WTC11 (cell line): ENCODE results near the gene AMOTL1. TPM values are rescaled to one million over a fixed set of nuclear protein-coding genes. Genes with fewer than 3 reads are reported as not detected.

Experiments used
- ATAC-seq: fragments of 200-7000 bp; cut with Tn5 transposase; 2 replicates; pipeline ENCODE4 v1.10.0; 2021; ENCODE audit warnings: mild to moderate bottlenecking, moderate library complexity
- CTCF ChIA-PET: fragments of 300-600 bp; sonication (Branson Sonifier 250); formaldehyde crosslinking; loops from one replicate; lab custom pipeline; 2021; ENCODE audit warnings: antibody characterized with exemption; lab: Charles Lee
- POLR2A ChIA-PET: fragments of 350-600 bp; sonication (Branson Sonifier 250); formaldehyde crosslinking; loops from one replicate; lab custom pipeline; 2021; ENCODE audit warnings: antibody characterized with exemption; lab: Charles Lee
- DNase-seq: peaks from one replicate; pipeline ENCODE4 v3.0.0; 2021; ENCODE audit warnings: low spot score
- H3K27ac Mint-ChIP-seq: 2 replicates; pipeline ENCODE4 v1.8.0; 2021; ENCODE audit warnings: mixed read lengths
- H3K27me3 Mint-ChIP-seq: 2 replicates; pipeline ENCODE4 v1.8.0; 2021; ENCODE audit warnings: low read depth, mild to moderate bottlenecking, moderate library complexity, mixed read lengths
- H3K36me3 Mint-ChIP-seq: 2 replicates; pipeline ENCODE4 v1.8.0; 2021; ENCODE audit warnings: mixed read lengths
- H3K4me1 Mint-ChIP-seq: 2 replicates; pipeline ENCODE4 v1.8.0; 2022; ENCODE audit warnings: mixed read lengths
- H3K4me3 Mint-ChIP-seq: 2 replicates; pipeline ENCODE4 v1.8.0; 2021; ENCODE audit warnings: mild to moderate bottlenecking, moderate library complexity, mixed read lengths
- H3K9me3 Mint-ChIP-seq: 2 replicates; pipeline ENCODE4 v1.8.0; 2021; ENCODE audit warnings: mixed read lengths
- ATF1 ChIP-seq: sonication (generic); formaldehyde crosslinking; IDR thresholded peaks from 2 replicates; pipeline ENCODE4 v1.8.1; 2023; ENCODE audit warnings: mild to moderate bottlenecking, moderate library complexity, missing genetic modification reagents
- CREB1 ChIP-seq: sonication (generic); formaldehyde crosslinking; IDR thresholded peaks from 2 replicates; pipeline ENCODE4 v1.8.0; 2023; ENCODE audit warnings: mild to moderate bottlenecking, missing genetic modification reagents
- ELF4 ChIP-seq: sonication (generic); formaldehyde crosslinking; IDR thresholded peaks from 2 replicates; pipeline ENCODE4 v1.8.1; 2022; ENCODE audit warnings: low read depth, mild to moderate bottlenecking, moderate library complexity, missing genetic modification reagents
- ESRRA ChIP-seq: sonication (generic); formaldehyde crosslinking; IDR thresholded peaks from 2 replicates; pipeline ENCODE4 v1.8.1; 2022; ENCODE audit warnings: mild to moderate bottlenecking, missing genetic modification reagents, borderline replicate concordance
- ETV6 ChIP-seq: sonication (generic); formaldehyde crosslinking; IDR thresholded peaks from 2 replicates; pipeline ENCODE4 v1.8.1; 2022; ENCODE audit warnings: mild to moderate bottlenecking, missing genetic modification reagents
- MXD4 ChIP-seq: fragments of 250-450 bp; sonication (Bioruptor Pico); IDR thresholded peaks from 2 replicates; pipeline ENCODE4 v1.8.0; 2021; ENCODE audit warnings: mild to moderate bottlenecking, moderate library complexity, borderline replicate concordance
- NFE2L1 ChIP-seq: sonication (generic); formaldehyde crosslinking; IDR thresholded peaks from 2 replicates; pipeline ENCODE4 v1.8.1; 2023; ENCODE audit warnings: missing genetic modification reagents
- NFYB ChIP-seq: sonication (generic); formaldehyde crosslinking; conservative IDR thresholded peaks from 2 replicates; pipeline ENCODE4 v1.8.0; 2022; ENCODE audit warnings: low read depth, missing genetic modification reagents
- NR3C1 ChIP-seq: sonication (generic); formaldehyde crosslinking; conservative IDR thresholded peaks from 2 replicates; pipeline ENCODE4 v1.8.1; 2023; ENCODE audit warnings: low read depth, mild to moderate bottlenecking, missing genetic modification reagents
- PRRX2 ChIP-seq: fragments of 250-450 bp; sonication (Bioruptor Pico); IDR thresholded peaks from 2 replicates; pipeline ENCODE4 v1.8.0; 2021; ENCODE audit warnings: mild to moderate bottlenecking
- RELA ChIP-seq: sonication (generic); formaldehyde crosslinking; IDR thresholded peaks from 2 replicates; pipeline ENCODE4 v1.8.1; 2022; ENCODE audit warnings: missing genetic modification reagents, mild to moderate bottlenecking, borderline replicate concordance
- SMAD3 ChIP-seq: sonication (generic); formaldehyde crosslinking; IDR thresholded peaks from 2 replicates; pipeline ENCODE4 v1.8.0; 2022; ENCODE audit warnings: missing genetic modification reagents, mild to moderate bottlenecking, borderline replicate concordance
- TEAD1 ChIP-seq: sonication (generic); formaldehyde crosslinking; IDR thresholded peaks from 2 replicates; pipeline ENCODE4 v1.8.0; 2022; ENCODE audit warnings: mild to moderate bottlenecking, missing genetic modification reagents
- ZNF121 ChIP-seq: sonication (generic); formaldehyde crosslinking; IDR thresholded peaks from 2 replicates; pipeline ENCODE4 v1.8.0; 2023; ENCODE audit warnings: missing genetic modification reagents
- ZNF232 ChIP-seq: sonication (generic); formaldehyde crosslinking; IDR thresholded peaks from 2 replicates; pipeline ENCODE4 v1.8.0; 2022; ENCODE audit warnings: mild to moderate bottlenecking, missing genetic modification reagents
- ZNF416 ChIP-seq: fragments of 250-450 bp; sonication (Bioruptor Pico); IDR thresholded peaks from 2 replicates; pipeline ENCODE4 v1.9.0; 2021; ENCODE audit warnings: mild to moderate bottlenecking, inconsistent platforms
- ZNF671 ChIP-seq: fragments of 250-450 bp; sonication (Bioruptor Pico); IDR thresholded peaks from 2 replicates; pipeline ENCODE4 v1.8.0; 2021; ENCODE audit warnings: mild to moderate bottlenecking
- total RNA-seq: library from RNA; stranded (reverse); gene quantifications from 3 replicates; pipeline ENCODE4 v1.2.3, GENCODE V29; 2021
- TF ChIP-seq, protein P1 (sequence below): sonication (generic); formaldehyde crosslinking; IDR thresholded peaks from 2 replicates; pipeline ENCODE4 v1.8.1; 2023; ENCODE audit warnings: mild to moderate bottlenecking, missing genetic modification reagents, moderate library complexity
- TF ChIP-seq, protein P2 (sequence below): sonication (generic); formaldehyde crosslinking; IDR thresholded peaks from 2 replicates; pipeline ENCODE4 v1.8.1; 2022; ENCODE audit warnings: low read depth, missing genetic modification reagents, borderline replicate concordance
- TF ChIP-seq, protein P3 (sequence below): fragments of 250-450 bp; sonication (Bioruptor Pico); IDR thresholded peaks from 2 replicates; pipeline ENCODE4 v1.9.0; 2021; ENCODE audit warnings: moderate library complexity, mild to moderate bottlenecking, inconsistent platforms, borderline replicate concordance
- TF ChIP-seq, protein P4 (sequence below): sonication (generic); formaldehyde crosslinking; IDR thresholded peaks from 2 replicates; pipeline ENCODE4 v1.8.1; 2022; ENCODE audit warnings: missing genetic modification reagents, borderline replicate concordance
- TF ChIP-seq, protein P5 (sequence below): fragments of 250-450 bp; sonication (Bioruptor Pico); conservative IDR thresholded peaks from 2 replicates; pipeline ENCODE4 v1.9.0; 2021; ENCODE audit warnings: mild to moderate bottlenecking
- TF ChIP-seq, protein P6 (sequence below): sonication (generic); formaldehyde crosslinking; IDR thresholded peaks from 2 replicates; pipeline ENCODE4 v1.8.0; 2022; ENCODE audit warnings: mild to moderate bottlenecking, missing genetic modification reagents

The AMOTL1 gene
- total RNA-seq, 1 experiment from 2014 or later: 39.8 TPM

DNA sequence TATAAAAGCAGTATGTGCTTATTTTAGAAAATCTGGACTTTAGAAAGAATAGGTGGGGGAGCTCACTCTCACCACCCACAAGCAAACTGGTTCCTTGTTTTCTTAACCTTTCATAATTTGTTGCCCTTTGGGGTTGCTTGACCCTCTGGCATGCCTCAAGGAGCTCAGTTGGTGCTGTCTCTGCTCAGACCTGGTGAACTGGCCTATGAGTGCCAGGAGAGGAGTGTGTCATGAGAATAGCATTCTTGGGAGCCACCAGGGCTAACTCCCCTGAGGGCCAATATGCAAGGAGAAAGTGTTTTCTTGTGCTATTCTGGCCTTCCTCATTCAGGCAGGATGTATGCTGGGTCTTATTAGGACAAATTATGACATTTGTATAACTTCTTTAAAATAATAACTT lies 21.0 kb upstream of the AMOTL1 start:
- H3K4me1 Mint-ChIP-seq: peaks cover 21% of the 10 kb centered on the region
- CTCF ChIA-PET: interaction anchor here (1.6 kb wide), 1 partner anchor 124 kb away, joined by 4 read pairs; no protein-coding TSS in a partner anchor
- no peak for TF ChIP-seq ELF4 (CRISPR knock-in tag)
- no peaks in the 10 kb centered on the region for H3K9me3 Mint-ChIP-seq
- no peak overlapping the region for H3K27ac Mint-ChIP-seq
- no peaks in the 10 kb centered on the region for H3K36me3 Mint-ChIP-seq
- no peak for DNase-seq
- no peak overlapping the region for H3K4me3 Mint-ChIP-seq
- POLR2A ChIA-PET: no interaction called here
- H3K27me3 Mint-ChIP-seq: peaks cover 7% of the 10 kb centered on the region
- ATAC-seq: no peak

DNA sequence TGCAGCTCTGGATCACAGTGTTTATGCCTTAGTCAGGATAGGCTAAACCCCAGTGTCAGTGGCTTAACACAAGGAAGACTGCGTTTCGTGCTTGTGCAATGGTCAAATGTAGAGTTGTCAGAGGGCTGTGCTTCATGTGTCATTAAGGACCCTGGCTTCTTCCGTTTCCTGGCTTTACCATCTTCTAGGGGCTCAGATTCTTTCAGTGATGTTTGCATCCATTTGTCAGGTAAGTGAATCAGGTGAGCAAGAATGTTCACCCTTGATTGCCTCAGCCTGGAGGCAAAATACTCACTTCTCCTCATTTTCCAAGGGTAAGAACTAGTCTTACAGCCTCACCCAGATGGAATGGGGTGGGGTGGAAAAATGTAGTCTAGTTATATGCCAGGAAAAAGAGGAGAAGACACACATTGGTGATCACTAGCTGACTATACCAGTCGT lies 20.5 kb upstream of the AMOTL1 start:
- no peaks in the 10 kb centered on the region for H3K9me3 Mint-ChIP-seq
- H3K4me1 Mint-ChIP-seq: peaks cover 21% of the 10 kb centered on the region
- ATAC-seq (no peak), DNase-seq (no peak)
- CTCF ChIA-PET: interaction anchor here (1.6 kb wide), 1 partner anchor 125 kb away, joined by 4 read pairs; no protein-coding TSS in a partner anchor
- H3K4me3 Mint-ChIP-seq: no peak overlapping the region
- no peak overlapping the region for H3K27ac Mint-ChIP-seq
- TF ChIP-seq TEAD1: no peak
- no peak for TF ChIP-seq ZNF416 (CRISPR knock-in tag)
- TF ChIP-seq NFE2L1: no peak
- TF ChIP-seq, protein P1, sequence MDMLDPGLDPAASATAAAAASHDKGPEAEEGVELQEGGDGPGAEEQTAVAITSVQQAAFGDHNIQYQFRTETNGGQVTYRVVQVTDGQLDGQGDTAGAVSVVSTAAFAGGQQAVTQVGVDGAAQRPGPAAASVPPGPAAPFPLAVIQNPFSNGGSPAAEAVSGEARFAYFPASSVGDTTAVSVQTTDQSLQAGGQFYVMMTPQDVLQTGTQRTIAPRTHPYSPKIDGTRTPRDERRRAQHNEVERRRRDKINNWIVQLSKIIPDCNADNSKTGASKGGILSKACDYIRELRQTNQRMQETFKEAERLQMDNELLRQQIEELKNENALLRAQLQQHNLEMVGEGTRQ (CRISPR knock-in tag): no peak
- TF ChIP-seq, protein P2, sequence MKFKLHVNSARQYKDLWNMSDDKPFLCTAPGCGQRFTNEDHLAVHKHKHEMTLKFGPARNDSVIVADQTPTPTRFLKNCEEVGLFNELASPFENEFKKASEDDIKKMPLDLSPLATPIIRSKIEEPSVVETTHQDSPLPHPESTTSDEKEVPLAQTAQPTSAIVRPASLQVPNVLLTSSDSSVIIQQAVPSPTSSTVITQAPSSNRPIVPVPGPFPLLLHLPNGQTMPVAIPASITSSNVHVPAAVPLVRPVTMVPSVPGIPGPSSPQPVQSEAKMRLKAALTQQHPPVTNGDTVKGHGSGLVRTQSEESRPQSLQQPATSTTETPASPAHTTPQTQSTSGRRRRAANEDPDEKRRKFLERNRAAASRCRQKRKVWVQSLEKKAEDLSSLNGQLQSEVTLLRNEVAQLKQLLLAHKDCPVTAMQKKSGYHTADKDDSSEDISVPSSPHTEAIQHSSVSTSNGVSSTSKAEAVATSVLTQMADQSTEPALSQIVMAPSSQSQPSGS (CRISPR knock-in tag): no peak
- no peak for TF ChIP-seq CREB1 (CRISPR knock-in tag)
- TF ChIP-seq, protein P3, sequence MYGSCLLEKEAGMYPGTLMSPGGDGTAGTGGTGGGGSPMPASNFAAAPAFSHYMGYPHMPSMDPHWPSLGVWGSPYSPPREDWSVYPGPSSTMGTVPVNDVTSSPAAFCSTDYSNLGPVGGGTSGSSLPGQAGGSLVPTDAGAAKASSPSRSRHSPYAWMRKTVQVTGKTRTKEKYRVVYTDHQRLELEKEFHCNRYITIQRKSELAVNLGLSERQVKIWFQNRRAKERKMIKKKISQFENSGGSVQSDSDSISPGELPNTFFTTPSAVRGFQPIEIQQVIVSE (CRISPR knock-in tag): no peak
- no peak for TF ChIP-seq RELA (CRISPR knock-in tag)
- TF ChIP-seq ESRRA (CRISPR knock-in tag): no peak
- no peak for TF ChIP-seq PRRX2
- TF ChIP-seq ETV6 (CRISPR knock-in tag): no peak
- no peak for TF ChIP-seq NFYB (CRISPR knock-in tag)
- no peaks in the 10 kb centered on the region for H3K36me3 Mint-ChIP-seq
- H3K27me3 Mint-ChIP-seq: peaks cover 2% of the 10 kb centered on the region
- POLR2A ChIA-PET: no interaction called here

DNA sequence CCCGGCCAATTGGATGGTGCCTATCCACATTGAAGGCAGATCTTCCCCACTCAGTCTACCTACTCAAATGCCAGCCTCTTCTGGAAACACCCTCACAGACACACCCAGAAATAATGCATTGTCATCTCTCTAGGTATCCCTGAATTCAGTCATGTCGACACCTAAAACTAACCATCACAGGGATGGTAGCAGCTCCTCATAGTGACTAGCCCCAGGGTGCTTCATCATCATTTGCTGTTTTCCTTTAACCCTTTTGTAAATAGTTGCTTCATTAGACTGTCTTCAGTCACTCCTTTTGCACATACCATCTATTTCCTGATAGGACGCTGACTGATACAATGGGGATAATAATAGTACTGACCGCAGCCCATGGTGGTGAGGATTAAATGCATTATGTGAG lies 18.8 kb upstream of the AMOTL1 start:
- Mint-ChIP-seq H3K36me3 (no peaks in the 10 kb centered on the region), H3K4me3 (no peak overlapping the region), H3K4me1 (peaks cover 19% of the 10 kb centered on the region), H3K27me3 (no peaks in the 10 kb centered on the region), H3K27ac (no peak overlapping the region), H3K9me3 (no peaks in the 10 kb centered on the region)
- DNase-seq: no peak
- ChIA-PET POLR2A (no interaction called here), CTCF (interaction anchor here (1.9 kb wide), 1 partner anchor 8 kb away, joined by 7 read pairs; no protein-coding TSS in a partner anchor)
- ATAC-seq: no peak
- TF ChIP-seq, protein P4, sequence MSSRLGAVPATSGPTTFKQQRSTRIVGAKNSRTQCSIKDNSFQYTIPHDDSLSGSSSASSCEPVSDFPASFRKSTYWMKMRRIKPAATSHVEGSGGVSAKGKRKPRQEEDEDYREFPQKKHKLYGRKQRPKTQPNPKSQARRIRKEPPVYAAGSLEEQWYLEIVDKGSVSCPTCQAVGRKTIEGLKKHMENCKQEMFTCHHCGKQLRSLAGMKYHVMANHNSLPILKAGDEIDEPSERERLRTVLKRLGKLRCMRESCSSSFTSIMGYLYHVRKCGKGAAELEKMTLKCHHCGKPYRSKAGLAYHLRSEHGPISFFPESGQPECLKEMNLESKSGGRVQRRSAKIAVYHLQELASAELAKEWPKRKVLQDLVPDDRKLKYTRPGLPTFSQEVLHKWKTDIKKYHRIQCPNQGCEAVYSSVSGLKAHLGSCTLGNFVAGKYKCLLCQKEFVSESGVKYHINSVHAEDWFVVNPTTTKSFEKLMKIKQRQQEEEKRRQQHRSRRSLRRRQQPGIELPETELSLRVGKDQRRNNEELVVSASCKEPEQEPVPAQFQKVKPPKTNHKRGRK: no peak
- no peak for TF ChIP-seq SMAD3 (CRISPR knock-in tag)
- TF ChIP-seq MXD4: no peak
- TF ChIP-seq, protein P3 (CRISPR knock-in tag): no peak
- TF ChIP-seq ZNF671 (CRISPR knock-in tag): no peak
- no peak for TF ChIP-seq ZNF232 (CRISPR knock-in tag)
- no peak for TF ChIP-seq NFYB (CRISPR knock-in tag)
- no peak for TF ChIP-seq ESRRA (CRISPR knock-in tag)
- TF ChIP-seq, protein P5, sequence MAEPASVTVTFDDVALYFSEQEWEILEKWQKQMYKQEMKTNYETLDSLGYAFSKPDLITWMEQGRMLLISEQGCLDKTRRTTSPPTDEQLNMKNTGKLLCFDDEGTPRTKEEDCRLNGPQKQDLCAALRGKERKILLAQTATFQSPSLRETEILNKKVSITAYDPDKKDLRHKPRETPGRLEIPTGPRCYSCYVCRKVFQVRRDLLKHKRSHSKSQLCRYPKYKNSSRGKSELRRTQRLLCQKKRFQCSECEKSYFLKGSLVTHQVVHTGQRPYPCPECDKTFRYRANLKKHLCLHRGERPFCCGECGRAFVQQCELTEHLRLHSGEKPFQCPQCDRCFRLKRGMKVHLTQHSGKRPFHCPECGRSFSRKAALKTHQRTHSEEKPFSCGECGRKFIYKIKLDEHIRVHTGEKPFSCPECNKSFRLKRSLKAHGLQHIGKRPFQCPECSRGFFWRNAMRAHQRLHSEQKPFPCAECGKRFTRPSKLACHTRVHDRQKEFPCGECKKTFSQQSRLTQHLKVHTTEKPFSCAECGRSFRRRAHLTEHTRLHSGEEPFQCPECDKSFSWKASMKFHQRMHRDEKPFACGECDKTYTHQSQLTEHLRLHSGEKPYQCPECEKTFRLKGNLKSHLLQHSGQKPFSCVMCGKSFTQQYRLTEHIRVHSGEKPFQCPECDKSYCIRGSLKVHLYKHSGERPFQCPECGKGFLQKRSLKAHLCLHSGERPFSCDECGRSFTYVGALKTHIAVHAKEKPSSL: no peak
- TF ChIP-seq, protein P6, sequence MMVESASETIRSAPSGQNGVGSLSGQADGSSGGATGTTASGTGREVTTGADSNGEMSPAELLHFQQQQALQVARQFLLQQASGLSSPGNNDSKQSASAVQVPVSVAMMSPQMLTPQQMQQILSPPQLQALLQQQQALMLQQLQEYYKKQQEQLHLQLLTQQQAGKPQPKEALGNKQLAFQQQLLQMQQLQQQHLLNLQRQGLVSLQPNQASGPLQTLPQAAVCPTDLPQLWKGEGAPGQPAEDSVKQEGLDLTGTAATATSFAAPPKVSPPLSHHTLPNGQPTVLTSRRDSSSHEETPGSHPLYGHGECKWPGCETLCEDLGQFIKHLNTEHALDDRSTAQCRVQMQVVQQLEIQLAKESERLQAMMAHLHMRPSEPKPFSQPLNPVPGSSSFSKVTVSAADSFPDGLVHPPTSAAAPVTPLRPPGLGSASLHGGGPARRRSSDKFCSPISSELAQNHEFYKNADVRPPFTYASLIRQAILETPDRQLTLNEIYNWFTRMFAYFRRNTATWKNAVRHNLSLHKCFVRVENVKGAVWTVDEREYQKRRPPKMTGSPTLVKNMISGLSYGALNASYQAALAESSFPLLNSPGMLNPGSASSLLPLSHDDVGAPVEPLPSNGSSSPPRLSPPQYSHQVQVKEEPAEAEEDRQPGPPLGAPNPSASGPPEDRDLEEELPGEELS (CRISPR knock-in tag): no peak
- TF ChIP-seq NR3C1 (CRISPR knock-in tag): no peak
- TF ChIP-seq ATF1 (CRISPR knock-in tag): no peak
- no peak for TF ChIP-seq ZNF121 (CRISPR knock-in tag)
- TF ChIP-seq ZNF416 (CRISPR knock-in tag): no peak
- no peak for TF ChIP-seq PRRX2
